Thoracic aorta endothelial cell (primary cell): ENCODE results near the gene LPO. TPM values are rescaled to one million over a fixed set of nuclear protein-coding genes. Genes with fewer than 3 reads are reported as not detected.

ENCODE experiments used
- total RNA-seq: library from RNA; depleted of rRNA; stranded (reverse); fragments of >200 nt; gene quantifications from 2 replicates; pipeline ENCODE4 v1.2.3, GENCODE V29; 2012

The LPO gene
- not detected in 2 replicates for total RNA-seq

GRCh38 chr17:58238147-58238634 lies at the start of gene LPO:
Gene LPO (plus strand): TSS chr17:58238584. CDS start chr17:58242980, 4,396 bp downstream.

GRCh38 chr17:58192612-58193011 lies 45.8 kb upstream of the LPO start, which contains the start of gene EPX:
Gene EPX (plus strand): TSS chr17:58192726. CDS start chr17:58192847, 121 bp downstream.

GRCh38 chr17:58219007-58219788 lies 19.2 kb upstream of the LPO start, which contains the start of gene MKS1:
Gene MKS1 (minus strand): TSS chr17:58219255. CDS start chr17:58219230, 25 bp downstream.

GRCh38 chr17:58280480-58281217 lies 42.3 kb downstream of the LPO start, which contains the start of gene MPO:
Gene MPO (minus strand): TSS chr17:58280935. CDS start chr17:58280758, 177 bp downstream.

Other genes starting within 250 kb of the LPO start
- gene SRSF1, start 231.3 kb upstream of the LPO start, total RNA-seq: 524 and 537 TPM in 2 replicates
- 12.9 and 14.9 TPM in 2 replicates for gene DYNLL2, start 155.2 kb upstream of the LPO start, total RNA-seq
- gene OR4D1, start 90.2 kb upstream of the LPO start, total RNA-seq: not detected in 2 replicates
- gene OR4D2, start 71.6 kb upstream of the LPO start, total RNA-seq: not detected in 2 replicates
- not detected in 2 replicates for gene EPX, start 45.9 kb upstream of the LPO start, total RNA-seq
- gene MKS1, start 19.3 kb upstream of the LPO start, total RNA-seq: 9.4 and 11.2 TPM in 2 replicates
- not detected in 2 replicates for gene MPO, start 42.4 kb downstream of the LPO start, total RNA-seq
- gene TSPOAP1, start 90.2 kb downstream of the LPO start, total RNA-seq: not detected in 2 replicates
- 35.8 and 39.2 TPM in 2 replicates for gene SUPT4H1, start 113.6 kb downstream of the LPO start, total RNA-seq
- 0.66 TPM in 1 of 2 replicates, not detected in the other for gene RNF43, start 178.9 kb downstream of the LPO start, total RNA-seq
- under 0.01 and 0.07 TPM in 2 replicates for gene HSF5, start 249.8 kb downstream of the LPO start, total RNA-seq